Activated CD4-positive, alpha-beta T cell treated with anti-CD3 and anti-CD28 coated beads, Interleukin-2, amount 50 U/mL, for 4 hours (primary cell): Measurements from ENCODE around the gene MAGI2.

Source experiments
- DNase-seq, 2 experiments: peaks; one replicate each; pipeline ENCODE4 v3.0.0-alpha.2; 2020

Gene MAGI2

DNA sequence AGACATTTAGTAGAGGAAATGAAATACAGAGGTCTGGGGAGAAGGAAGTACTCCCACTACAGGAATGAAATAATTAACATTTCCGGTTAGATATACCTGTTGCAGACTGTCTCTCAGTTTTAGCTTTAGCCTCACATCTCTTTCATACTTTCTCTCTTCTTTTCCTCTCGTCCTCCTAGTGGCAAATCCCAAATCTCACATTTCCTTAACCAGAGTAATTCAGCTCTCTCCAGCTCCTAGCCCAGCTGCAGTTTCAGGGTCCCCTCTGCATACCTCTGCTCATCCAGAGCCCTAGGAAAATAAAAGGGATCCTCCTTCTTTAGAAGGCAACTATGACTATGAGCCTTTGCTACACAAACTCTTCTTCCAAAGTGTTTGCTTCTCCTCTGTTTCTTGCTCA is 1011.7 kb downstream of the MAGI2 start:
- no peak for DNase-seq

DNA sequence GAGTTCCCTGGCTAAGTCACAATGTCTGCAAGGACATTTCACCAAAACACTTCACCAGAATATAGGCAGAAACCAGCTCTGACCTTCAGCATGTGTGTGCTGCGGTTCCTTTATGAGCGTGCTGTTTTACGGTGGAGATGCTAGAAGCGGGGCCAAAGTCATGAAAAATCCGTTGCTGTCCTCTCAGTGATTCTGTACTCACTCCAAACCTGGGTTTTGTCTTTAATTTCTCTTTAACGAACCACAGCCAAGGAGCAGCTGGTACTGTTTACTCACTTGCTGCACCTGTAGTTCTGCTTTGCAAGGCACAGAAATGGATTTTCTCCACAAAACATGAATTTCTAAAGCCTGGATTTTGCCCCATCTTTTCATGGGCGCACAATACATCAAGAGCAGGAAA is 1015.0 kb downstream of the MAGI2 start:
- DNase-seq: no peak

DNA sequence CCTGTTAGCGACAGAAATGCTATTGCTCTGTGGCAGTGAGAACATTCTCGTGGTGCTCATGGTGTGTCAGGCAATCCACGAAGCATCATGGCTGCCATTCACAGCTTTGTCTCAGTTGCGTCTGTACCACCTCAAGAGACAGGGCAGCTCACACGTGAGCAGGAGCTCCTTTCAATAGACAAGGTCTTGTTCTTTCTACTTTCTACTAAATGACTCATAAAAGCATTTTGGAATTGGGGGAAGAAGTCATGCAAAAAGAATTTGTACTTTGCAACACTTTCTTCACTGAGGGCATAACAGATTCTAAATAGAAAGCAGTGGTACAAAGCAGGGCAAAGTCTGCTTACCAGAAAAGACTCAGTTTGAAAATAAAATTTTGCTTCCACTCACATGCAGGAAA is 1016.3 kb downstream of the MAGI2 start:
- DNase-seq: no peak

DNA sequence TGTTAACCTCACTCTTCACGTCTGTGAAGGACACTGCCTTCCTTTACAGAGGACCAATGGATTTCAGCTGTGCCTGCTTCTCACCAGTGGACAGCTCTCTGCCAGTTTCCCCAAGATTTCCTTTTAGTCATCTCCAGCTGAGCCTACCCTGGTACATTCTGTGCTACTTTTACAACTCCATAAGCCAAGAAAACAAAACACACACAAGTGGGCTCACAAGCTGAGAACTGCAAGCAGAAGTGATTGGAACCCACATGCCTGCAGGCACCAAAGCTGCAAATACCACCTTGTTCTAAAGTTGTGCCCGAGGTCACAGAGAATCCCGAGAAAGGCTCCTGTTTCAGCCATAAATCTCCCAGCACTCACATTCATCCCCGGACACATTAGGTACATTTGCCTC is 1018.1 kb downstream of the MAGI2 start:
- DNase-seq: no peak

- DNase-seq: no peak
These were observed 1019.2 kb downstream of the MAGI2 start for GRCh38 chr7:78434281-78434680.

DNA sequence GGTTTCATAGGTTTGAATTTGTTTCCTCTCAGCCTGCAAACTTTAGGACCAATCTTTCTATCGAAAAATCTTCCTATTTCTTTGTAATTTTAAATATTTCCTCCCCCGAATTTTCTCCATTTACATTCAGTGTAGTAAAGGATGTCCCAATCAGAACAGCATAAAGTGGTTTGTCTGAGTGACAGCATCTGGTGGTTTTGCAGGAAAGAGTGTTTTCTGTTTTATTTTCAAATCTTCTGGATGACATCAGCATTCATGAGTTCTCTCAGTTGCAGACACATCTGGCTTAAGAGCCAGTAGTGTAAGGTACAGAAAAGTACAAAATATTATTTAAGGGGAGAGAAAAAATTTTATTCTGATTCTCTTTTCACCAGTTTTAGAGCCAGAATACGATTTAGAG is 1020.0 kb downstream of the MAGI2 start:
- DNase-seq: no peak

- DNase-seq: no peak
These were observed 1023.6 kb downstream of the MAGI2 start for GRCh38 chr7:78429878-78430277.

DNA sequence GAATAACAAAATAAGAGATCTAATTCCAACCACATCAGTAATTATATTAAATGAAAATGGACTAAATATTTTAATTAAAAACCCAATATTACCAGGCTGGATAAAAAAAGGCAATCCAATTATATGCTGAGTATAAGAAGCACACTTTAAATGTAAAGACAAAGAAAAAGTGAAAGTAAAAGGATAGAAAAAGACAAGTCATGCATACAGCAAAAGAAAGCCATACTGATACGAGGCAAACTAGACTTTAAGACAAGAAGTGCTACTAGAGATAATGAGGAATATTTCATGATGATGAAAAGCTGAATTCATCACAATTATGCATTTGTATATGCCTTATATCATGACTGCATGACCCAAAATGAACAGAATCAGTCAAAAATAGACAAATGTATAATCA is 1026.3 kb downstream of the MAGI2 start:
- no peak for DNase-seq

- DNase-seq: no peak
These were observed 1033.5 kb downstream of the MAGI2 start for GRCh38 chr7:78420001-78420400.

GRCh38 chr7:78417180-78417853 is 1036.2 kb downstream of the MAGI2 start:
- no peak for DNase-seq

GRCh38 chr7:78413568-78413967 is 1039.9 kb downstream of the MAGI2 start:
- no peak for DNase-seq

DNA sequence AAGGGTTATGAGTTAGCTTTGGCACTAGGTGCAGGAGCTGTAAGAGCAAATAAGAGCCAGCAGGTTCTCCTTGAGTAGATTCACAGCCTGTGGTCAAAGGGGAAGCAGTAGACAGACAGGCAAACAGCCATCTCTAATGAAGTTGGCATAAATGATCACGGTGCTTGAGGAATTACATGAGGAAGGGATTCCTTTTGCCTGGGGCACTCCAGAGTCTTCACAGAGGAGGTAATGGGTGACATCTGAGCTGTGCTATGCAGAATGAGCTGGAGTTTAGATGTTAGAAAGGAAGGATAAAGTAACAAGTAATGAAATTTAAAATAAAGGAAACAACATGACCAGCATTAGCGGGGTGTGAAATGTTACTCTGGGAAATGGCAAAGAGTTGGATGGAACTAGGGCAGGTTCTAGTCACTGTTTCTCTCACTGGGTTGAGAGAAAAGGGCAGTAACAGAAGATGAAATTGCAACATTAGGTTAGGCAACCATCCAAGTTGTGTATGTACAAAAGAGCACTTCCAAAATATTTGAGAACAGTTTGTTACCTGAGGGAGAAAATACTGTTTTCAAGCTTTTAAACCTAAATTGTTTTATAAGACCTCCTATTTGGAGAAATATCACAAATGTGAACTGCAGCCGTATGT is 1041.1 kb downstream of the MAGI2 start:
- DNase-seq: no peak

GRCh38 chr7:78407031-78407430 is 1046.4 kb downstream of the MAGI2 start:
- DNase-seq: no peak

DNA sequence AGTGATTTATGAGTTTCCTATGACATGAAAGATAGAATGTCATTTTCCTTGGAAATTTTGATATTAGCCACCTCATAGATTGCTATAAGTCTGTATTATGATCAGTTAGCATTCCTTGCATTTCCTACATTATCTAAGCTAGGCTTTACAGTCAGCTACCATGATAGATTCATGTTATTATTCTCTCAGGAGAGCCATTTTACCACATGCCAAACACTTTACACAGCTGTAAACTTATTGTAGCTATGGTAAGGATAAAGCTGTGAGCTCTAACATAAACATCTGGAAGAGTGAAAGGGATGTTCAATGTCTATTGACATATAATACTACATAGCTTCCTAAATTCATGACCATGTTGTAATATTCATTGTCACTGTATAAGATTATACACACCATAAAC is 1046.9 kb downstream of the MAGI2 start:
- no peak for DNase-seq

- DNase-seq: no peak
These were observed 1051.4 kb downstream of the MAGI2 start for GRCh38 chr7:78402096-78402495.

DNA sequence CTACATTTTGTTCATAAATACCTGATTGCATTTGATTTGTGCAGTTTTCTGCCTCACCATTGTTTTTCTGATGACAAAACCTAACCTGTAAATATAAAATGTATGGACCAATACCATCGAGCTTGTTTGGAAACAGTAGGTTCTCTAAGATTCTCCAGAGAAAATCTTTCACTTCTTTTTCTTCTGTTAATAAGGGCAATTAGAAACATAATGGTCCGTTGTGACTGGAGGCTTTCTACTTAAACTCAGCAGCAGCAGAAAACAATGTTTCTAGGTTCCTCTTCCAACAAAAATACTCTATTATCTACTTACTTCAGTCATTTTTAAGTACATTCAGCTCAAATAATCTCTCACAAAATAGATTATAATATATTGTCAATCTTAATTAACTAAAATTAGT is 1053.4 kb downstream of the MAGI2 start:
- no peak for DNase-seq

GRCh38 chr7:78399033-78399769 is 1054.3 kb downstream of the MAGI2 start:
- no peak for DNase-seq

DNA sequence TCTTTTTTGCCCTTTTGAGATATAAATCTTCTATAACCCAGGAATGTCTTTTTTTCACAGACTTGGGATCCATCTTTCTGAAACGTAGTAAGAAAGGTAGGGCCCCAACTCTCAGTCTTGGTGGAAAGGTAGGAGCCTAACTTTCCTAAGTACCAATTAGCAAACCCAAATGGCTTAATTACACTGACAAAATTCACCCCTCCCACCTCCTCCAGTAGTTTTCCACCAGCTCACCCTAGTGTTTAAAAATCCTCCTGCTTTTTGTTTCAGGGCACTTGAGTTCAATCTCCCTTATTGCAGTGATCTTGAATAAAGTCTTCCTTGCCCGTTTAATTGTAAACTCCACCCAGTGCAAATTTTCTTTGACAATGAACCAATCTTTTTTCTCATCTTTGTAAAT is 1054.9 kb downstream of the MAGI2 start:
- DNase-seq: no peak

- DNase-seq: no peak
These were observed 1055.4 kb downstream of the MAGI2 start for GRCh38 chr7:78398081-78398480.

DNA sequence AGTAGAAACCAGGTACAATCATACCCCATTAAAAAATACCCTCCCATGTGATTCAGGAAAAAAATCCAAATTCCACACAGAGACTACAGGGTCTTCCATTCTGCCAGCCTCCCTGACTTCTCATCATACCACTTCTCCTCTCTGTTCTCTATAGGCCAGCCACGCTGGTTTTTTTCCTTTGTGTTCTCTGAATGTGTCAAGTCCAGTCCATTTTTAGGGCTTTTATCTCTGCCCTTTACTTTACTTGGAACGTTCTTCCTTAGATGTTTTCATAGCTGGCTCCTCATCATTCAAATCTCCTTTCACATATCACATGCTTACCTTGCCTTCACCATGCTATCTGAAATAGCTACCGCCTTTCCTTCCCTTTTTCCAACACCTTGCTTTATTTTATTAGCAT is 1057.3 kb downstream of the MAGI2 start:
- DNase-seq: no peak

DNA sequence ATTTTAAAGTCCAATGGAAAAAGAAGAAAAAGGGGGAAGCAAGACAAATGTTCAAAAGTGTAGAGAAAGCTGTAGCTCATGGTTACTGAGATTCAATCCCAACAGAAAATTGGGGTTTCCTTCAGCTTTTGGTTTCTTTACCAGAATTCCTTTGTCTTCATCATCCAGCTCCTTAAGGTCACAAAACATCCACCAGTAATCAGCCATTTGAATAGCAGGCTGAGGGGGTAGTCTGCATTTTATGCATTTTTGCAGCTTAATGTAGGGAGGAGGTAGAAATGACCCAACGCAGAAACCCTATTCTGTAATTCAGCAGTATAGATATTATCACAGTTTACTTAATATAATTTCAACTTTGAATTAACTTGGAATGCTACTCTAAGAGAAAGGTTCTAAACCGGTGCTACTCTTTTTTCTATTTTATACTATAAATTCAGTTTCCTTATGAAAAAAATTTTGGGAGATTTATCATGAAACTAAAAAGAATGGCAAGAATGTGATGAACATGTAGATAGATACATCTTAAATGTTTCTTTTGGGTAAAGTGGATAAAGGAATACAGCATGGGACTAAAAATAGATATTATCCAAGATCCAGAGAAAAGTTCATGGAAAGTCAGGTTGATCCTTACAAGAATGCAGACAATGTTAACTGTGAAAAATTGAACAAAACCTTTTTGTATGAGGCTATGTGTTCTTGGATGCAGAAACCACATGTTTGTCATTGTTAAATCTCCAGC is 1058.0 kb downstream of the MAGI2 start:
- no peak for DNase-seq

GRCh38 chr7:78389022-78389421 is 1064.4 kb downstream of the MAGI2 start:
- no peak for DNase-seq

- no peak for DNase-seq
These were observed 1066.9 kb downstream of the MAGI2 start for GRCh38 chr7:78386520-78386919.
